ENCODE results near the gene CFAP299. TPM values are rescaled to one million over a fixed set of nuclear protein-coding genes. Genes with fewer than 3 reads are reported as not detected.

CFAP299 gene
- total RNA-seq, 4 donors from 2014 or later: 1.2 TPM; not detected in 3

DNA sequence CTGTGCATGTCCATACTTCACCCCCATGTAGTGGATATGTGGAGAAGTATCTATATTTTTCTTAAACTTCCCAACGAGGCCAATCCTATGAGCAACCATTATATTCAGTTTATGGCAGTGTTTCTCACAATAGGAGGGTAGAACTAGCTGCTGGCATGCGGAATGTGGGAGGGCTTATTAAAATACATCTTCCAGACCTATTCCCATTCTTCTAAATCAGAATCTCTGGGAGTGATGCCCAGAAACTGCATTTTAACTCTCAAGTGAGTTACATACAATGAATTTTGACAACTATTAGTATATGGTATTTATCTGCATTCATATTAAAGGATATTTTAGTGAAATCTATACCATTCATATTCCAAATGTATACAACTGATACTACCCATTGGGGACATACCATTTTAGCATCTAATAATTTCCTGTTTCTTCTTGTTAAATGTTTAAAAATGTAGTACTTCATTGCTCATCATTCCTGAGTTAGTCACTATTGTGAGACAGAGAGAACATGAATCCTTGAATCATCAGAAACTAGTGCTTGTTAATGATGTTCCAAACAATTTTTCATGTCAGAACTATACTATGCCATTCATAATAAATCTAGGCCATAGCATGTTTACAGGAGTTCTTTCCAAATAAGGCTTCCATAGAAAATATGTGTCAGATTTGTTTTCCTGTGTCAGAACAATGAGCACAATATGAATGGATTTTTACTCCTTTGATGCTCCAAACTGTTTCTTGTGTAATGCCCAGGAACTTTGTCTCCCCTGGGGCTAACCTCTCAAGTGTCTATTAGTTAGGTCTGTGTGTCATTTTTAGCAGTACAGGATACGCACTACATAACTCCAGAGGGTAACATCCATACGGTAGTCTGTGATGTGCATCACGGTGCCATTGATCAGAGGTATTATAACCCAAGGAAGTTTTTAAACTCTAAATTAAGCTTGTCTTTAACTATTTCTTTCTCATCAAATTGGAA, 496.1 kb downstream of the CFAP299 start:
- intact Hi-C loops (cut with DNase I; ENCODE audit: low total_unique reads): no loop called here
- no peak for DNase-seq

GRCh38 chr4:80839281-80839680, 503.8 kb downstream of the CFAP299 start:
- Histone ChIP-seq H3K9me3 (no peaks in the 10 kb centered on the region), H3K27ac (no peak overlapping the region), H3K4me3 (no peak overlapping the region), H3K4me1 (no peaks in the 10 kb centered on the region), H3K27me3 (no peaks in the 10 kb centered on the region), H3K36me3 (no peaks in the 10 kb centered on the region)
- intact Hi-C loops (cut with DNase I; ENCODE audit: low total_unique reads): no loop called here
- no peak for TF ChIP-seq POLR2A (IDR thresholded peaks at IDR 0.05)
- TF ChIP-seq, protein P1, sequence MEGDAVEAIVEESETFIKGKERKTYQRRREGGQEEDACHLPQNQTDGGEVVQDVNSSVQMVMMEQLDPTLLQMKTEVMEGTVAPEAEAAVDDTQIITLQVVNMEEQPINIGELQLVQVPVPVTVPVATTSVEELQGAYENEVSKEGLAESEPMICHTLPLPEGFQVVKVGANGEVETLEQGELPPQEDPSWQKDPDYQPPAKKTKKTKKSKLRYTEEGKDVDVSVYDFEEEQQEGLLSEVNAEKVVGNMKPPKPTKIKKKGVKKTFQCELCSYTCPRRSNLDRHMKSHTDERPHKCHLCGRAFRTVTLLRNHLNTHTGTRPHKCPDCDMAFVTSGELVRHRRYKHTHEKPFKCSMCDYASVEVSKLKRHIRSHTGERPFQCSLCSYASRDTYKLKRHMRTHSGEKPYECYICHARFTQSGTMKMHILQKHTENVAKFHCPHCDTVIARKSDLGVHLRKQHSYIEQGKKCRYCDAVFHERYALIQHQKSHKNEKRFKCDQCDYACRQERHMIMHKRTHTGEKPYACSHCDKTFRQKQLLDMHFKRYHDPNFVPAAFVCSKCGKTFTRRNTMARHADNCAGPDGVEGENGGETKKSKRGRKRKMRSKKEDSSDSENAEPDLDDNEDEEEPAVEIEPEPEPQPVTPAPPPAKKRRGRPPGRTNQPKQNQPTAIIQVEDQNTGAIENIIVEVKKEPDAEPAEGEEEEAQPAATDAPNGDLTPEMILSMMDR (IDR thresholded peaks at IDR 0.05): no peak
- no peak for DNase-seq

More for the DNA sequence above, 496.1 kb downstream of the CFAP299 start:
- no peaks in the 10 kb centered on the region for H3K9me3 ChIP-seq
- TF ChIP-seq POLR2A (IDR thresholded peaks at IDR 0.05): no peak
- TF ChIP-seq, protein P1 (IDR thresholded peaks at IDR 0.05): no peak
- no peak overlapping the region for H3K4me3 ChIP-seq
- no peaks in the 10 kb centered on the region for H3K4me1 ChIP-seq
- no peaks in the 10 kb centered on the region for H3K27me3 ChIP-seq
- no peak overlapping the region for H3K27ac ChIP-seq
- H3K36me3 ChIP-seq: no peaks in the 10 kb centered on the region

DNA sequence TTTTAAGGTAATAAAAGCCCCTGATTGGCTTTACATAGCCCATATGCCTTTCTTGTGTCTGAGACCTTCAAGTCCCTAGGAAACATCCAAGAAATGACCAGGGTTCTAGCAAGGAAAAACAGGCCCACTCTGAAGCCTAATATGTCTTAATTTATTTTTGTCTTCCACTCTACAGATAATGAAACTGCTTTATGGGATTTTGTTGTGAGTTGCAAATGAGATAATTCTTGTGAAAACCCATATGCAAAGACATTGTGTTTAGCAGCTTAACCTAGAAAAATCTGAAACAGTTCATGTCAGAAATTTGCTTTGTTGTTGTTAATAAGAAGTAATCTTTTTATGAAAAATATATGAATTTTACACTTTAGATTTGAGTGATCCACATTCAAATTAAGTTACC, 504.3 kb downstream of the CFAP299 start:
- Histone ChIP-seq H3K27me3 (no peaks in the 10 kb centered on the region), H3K9me3 (no peaks in the 10 kb centered on the region), H3K36me3 (no peaks in the 10 kb centered on the region), H3K27ac (no peak overlapping the region), H3K4me3 (no peak overlapping the region), H3K4me1 (no peaks in the 10 kb centered on the region)
- no peak for TF ChIP-seq POLR2A (IDR thresholded peaks at IDR 0.05)
- DNase-seq: no peak
- intact Hi-C loops (cut with DNase I; ENCODE audit: low total_unique reads): no loop called here

DNA sequence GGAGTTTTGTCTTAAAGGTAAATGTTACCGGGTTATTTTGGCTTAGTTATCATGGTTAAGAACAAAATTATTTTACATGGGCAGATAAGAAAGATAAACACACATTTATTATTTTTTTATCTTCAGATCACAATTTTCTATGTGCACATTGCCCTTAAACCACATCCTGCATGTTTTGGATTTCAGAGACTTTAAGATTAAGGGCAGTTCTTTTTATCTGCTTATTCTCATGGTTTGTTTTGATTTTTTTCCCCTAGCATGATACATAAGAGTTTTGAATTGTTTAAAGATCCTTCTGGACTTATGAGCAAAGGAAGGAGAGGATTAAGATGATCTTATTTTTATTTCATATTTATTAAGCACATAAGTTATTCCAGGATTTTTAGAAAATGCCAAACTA, 504.9 kb downstream of the CFAP299 start:
- no peaks in the 10 kb centered on the region for H3K4me1 ChIP-seq
- TF ChIP-seq, protein P1 (IDR thresholded peaks at IDR 0.05): no peak
- no peak for TF ChIP-seq POLR2A (IDR thresholded peaks at IDR 0.05)
- no peak overlapping the region for H3K27ac ChIP-seq
- H3K9me3 ChIP-seq: no peaks in the 10 kb centered on the region
- intact Hi-C loops (cut with DNase I; ENCODE audit: low total_unique reads): no loop called here
- no peaks in the 10 kb centered on the region for H3K27me3 ChIP-seq
- no peak for DNase-seq
- H3K4me3 ChIP-seq: no peak overlapping the region
- no peaks in the 10 kb centered on the region for H3K36me3 ChIP-seq

GRCh38 chr4:80841587-80842281, 506.2 kb downstream of the CFAP299 start:
- no peak for DNase-seq
- H3K27me3 ChIP-seq: no peaks in the 10 kb centered on the region
- H3K9me3 ChIP-seq: no peaks in the 10 kb centered on the region
- H3K4me1 ChIP-seq: no peaks in the 10 kb centered on the region
- TF ChIP-seq POLR2A (IDR thresholded peaks at IDR 0.05): no peak
- TF ChIP-seq, protein P1 (IDR thresholded peaks at IDR 0.05): no peak
- no peaks in the 10 kb centered on the region for H3K36me3 ChIP-seq
- H3K4me3 ChIP-seq: no peak overlapping the region
- H3K27ac ChIP-seq: no peak overlapping the region
- intact Hi-C loops (cut with DNase I; ENCODE audit: low total_unique reads): no loop called here
